ENCODE data around the gene MAP3K20. TPM values are rescaled to one million over a fixed set of nuclear protein-coding genes. Genes with fewer than 3 reads are reported as not detected.

MAP3K20 gene
- 10 to 100 TPM in 3 of 4 donors, 1 to 10 TPM in 1; 6.8 to 32.2 (median 15.3) TPM for total RNA-seq

DNA sequence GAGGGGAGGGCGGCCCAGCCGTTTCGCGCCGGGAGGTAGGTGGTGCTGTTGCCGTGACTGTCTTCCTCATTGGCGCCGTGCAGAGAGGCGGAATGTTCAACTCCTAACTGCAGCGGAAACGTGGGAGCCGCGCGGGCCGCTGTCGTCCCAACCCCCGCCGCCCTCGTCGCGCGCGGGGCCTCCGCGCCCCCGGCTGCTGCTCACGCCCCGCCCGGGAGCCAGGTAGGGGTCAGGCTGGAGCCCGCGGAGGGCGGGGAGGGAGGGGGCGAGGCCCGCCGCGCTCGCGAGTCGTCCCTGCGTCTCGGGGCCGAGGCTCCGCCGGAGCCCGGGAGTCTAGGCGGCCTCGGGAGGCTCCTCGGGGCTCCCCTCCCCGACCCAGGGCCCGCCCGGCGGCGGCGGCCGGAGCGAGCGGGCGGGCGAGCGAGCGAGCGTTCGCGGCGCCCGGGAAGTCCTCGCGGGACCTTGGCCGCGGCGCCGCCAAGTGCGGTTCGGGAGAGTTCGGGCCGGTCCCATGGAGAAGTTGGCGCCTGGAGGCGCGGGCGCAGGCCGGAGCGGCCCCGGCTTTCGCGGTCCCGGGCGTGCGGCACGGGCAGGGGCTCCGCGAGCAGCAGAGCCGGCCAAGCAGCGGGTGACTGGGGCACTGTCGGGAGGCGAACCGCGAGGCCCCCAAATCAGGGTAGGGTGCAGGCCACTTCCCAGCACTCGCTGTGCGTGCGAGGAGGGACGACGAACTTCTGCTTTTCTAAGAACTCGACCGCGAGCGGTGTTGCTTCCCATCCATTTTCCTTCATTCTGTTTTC lies at the start of gene MAP3K20:
Gene MAP3K20 (plus strand): TSS at position 66 of the 800 bp plus-strand sequence. CDS start 15,186 bp downstream, outside the sequence.
- Histone ChIP-seq H3K4me1 (peaks cover 0 to 5% (median 2%) of the 10 kb centered on the region in 4 donors), H3K36me3 (no peaks in the 10 kb centered on the region), H3K4me3 (peak within 1 kb of the TSS; percentile 64 to 94 (median 80)), H3K27ac (peak within 1 kb of the TSS; percentile 81 to 93 (median 86)), H3K9me3 (no peaks in the 10 kb centered on the region), H3K27me3 (no peaks in the 10 kb centered on the region)
- DNase-seq = peak; percentile 53 to 83 (median 83)
- peak in 1 of 2 donors; percentile 2 for TF ChIP-seq POLR2A (IDR thresholded peaks at IDR 0.05)
- TF ChIP-seq, protein P1, sequence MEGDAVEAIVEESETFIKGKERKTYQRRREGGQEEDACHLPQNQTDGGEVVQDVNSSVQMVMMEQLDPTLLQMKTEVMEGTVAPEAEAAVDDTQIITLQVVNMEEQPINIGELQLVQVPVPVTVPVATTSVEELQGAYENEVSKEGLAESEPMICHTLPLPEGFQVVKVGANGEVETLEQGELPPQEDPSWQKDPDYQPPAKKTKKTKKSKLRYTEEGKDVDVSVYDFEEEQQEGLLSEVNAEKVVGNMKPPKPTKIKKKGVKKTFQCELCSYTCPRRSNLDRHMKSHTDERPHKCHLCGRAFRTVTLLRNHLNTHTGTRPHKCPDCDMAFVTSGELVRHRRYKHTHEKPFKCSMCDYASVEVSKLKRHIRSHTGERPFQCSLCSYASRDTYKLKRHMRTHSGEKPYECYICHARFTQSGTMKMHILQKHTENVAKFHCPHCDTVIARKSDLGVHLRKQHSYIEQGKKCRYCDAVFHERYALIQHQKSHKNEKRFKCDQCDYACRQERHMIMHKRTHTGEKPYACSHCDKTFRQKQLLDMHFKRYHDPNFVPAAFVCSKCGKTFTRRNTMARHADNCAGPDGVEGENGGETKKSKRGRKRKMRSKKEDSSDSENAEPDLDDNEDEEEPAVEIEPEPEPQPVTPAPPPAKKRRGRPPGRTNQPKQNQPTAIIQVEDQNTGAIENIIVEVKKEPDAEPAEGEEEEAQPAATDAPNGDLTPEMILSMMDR (IDR thresholded peaks at IDR 0.05) = peak in 4 of 6 experiments; percentile 40 to 54 (median 44)

DNA sequence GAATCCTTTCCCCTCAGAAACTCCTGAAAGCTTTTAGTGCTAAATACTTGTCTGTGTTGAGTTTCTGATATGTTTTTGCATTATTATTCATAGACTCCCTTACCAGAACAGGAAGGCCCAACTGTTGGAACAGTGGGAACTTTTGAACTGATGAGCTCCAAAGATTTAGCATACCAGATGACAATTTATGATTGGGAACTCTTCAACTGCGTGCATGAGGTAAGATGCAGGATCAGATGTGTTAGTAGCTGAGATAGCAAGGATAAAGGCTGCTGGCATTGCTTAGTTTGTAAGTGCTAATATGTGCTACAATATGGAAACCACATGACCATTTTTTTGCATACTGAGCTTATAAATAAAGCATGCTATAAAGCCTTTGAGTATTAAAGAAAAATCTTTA lies 49.2 kb upstream of the MAP3K20 start:
- H3K36me3 ChIP-seq = no peaks in the 10 kb centered on the region
- no peak overlapping the region for H3K27ac ChIP-seq
- H3K27me3 ChIP-seq = no peaks in the 10 kb centered on the region
- H3K4me1 ChIP-seq = peaks cover 0 to 18% (median 0%) of the 10 kb centered on the region in 4 donors
- TF ChIP-seq POLR2A (IDR thresholded peaks at IDR 0.05) = no peak
- TF ChIP-seq, protein P1 (IDR thresholded peaks at IDR 0.05) = no peak
- no peaks in the 10 kb centered on the region for H3K9me3 ChIP-seq
- no peak overlapping the region for H3K4me3 ChIP-seq
- no peak for DNase-seq

DNA sequence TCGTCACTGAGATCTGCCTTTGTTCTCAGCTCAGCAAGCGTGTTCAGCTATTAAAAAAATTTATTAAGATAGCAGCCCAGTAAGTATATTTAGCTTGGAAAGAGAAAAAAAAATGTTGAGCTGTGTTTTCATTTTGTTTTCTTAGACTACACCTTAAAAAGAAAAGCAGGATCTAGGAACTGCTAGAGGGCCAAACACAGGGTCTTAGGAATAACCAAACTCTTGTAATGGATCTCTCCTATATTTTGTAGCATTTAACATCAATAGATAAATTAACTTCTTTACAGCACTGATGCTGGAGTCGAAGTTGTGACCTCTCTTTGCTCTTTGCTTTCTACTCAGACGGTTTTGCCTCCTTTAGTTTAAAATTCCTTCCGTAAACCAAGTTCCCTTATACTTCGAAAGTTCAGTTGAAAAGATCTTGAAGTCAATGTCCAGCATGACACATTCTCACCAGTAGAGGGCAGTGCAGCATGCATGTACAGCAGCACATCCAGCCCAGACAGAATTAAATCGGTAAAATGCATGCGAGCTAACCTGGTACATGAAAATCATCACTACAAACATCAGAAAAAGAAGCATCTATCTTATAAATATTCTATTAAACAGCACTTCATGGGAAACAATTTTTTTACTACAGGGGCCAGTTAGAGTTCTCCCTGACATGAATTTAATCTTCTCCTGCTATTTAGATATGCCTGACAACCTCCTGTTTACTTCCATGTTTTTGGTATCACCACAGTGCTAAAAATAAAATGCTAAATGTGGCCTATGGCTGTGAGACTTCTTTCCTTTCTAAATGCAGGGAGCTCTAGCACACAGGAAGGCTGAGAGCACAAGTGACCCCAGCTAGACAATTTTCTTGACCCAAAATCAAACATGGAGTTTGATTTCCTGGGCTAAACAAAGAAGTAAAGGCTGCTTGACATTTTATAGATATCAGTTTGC lies 48.2 kb upstream of the MAP3K20 start:
- DNase-seq = peak; percentile 63 to 95 (median 81)
- no peaks in the 10 kb centered on the region for H3K36me3 ChIP-seq
- H3K27ac ChIP-seq = peak overlapping the region in 1 of 4 donors; percentile 72
- H3K9me3 ChIP-seq = no peaks in the 10 kb centered on the region
- no peak for TF ChIP-seq POLR2A (IDR thresholded peaks at IDR 0.05)
- TF ChIP-seq, protein P1 (IDR thresholded peaks at IDR 0.05) = peak; percentile 61 to 99 (median 94)
- H3K4me1 ChIP-seq = peaks cover 0 to 18% (median 0%) of the 10 kb centered on the region in 4 donors
- H3K27me3 ChIP-seq = no peaks in the 10 kb centered on the region
- H3K4me3 ChIP-seq = no peak overlapping the region

DNA sequence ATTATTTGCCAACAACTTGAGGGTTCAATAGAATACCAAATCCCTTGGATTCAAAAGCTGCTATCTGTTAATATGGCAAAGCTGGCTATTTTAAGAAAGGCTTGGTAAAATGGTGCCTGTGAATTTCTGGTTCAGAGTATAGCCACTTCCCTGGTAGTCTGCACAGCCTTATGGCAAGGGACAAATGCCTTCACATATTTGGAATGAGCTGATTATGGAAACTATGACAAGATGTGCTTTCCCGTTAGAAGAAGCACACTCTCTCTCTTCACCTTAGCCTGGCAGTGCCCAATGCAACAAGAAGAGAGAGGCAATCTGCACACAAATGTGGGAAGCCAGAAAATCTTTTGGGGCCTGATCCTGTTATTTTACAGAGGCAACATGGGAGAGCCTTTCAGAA lies 47.5 kb upstream of the MAP3K20 start:
- DNase-seq = no peak
- no peaks in the 10 kb centered on the region for H3K9me3 ChIP-seq
- H3K27ac ChIP-seq = peak overlapping the region in 1 of 4 donors; percentile 72
- H3K4me1 ChIP-seq = peaks cover 0 to 18% (median 0%) of the 10 kb centered on the region in 4 donors
- TF ChIP-seq, protein P1 (IDR thresholded peaks at IDR 0.05) = no peak
- no peak for TF ChIP-seq POLR2A (IDR thresholded peaks at IDR 0.05)
- no peaks in the 10 kb centered on the region for H3K27me3 ChIP-seq
- no peaks in the 10 kb centered on the region for H3K36me3 ChIP-seq
- no peak overlapping the region for H3K4me3 ChIP-seq

DNA sequence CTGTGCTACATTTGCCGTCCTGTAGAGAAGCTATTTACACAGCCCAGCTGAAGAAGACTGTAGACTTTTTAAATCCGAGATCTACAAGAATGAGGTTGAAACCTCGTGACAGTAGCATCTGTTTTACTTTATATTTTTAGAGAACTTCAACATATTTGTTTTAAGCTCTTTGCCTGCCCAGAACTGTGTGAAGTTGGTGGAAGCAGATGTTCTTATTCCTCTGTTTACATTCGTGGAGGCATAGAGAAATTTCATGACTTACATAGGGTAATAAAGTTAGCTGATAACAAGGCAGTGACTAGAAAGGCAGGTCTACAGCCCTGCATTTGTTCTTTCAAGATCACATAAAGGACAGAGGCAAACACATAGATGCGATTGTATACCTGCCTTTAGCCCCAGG lies 47.0 kb upstream of the MAP3K20 start:
- no peak for DNase-seq
- peak overlapping the region in 1 of 4 donors; percentile 72 for H3K27ac ChIP-seq

More for the DNA sequence above, 47.0 kb upstream of the MAP3K20 start:
- no peaks in the 10 kb centered on the region for H3K36me3 ChIP-seq
- H3K9me3 ChIP-seq = no peaks in the 10 kb centered on the region
- H3K4me1 ChIP-seq = peaks cover 0 to 18% (median 0%) of the 10 kb centered on the region in 4 donors
- no peak overlapping the region for H3K4me3 ChIP-seq
- no peaks in the 10 kb centered on the region for H3K27me3 ChIP-seq
- TF ChIP-seq POLR2A (IDR thresholded peaks at IDR 0.05) = no peak
- TF ChIP-seq, protein P1 (IDR thresholded peaks at IDR 0.05) = no peak

Measured in Peyer's patch (tissue), 4 donors.